HG03571 (cell line): ENCODE measurements around the gene DNAH10.

Experiments
- ATAC-seq: cut with Tn5 transposase; IDR thresholded peaks from one replicate; pipeline ENCODE4 v1.9.1; 2021; ENCODE audit not compliant: unreplicated experiment

Gene DNAH10, protein sequence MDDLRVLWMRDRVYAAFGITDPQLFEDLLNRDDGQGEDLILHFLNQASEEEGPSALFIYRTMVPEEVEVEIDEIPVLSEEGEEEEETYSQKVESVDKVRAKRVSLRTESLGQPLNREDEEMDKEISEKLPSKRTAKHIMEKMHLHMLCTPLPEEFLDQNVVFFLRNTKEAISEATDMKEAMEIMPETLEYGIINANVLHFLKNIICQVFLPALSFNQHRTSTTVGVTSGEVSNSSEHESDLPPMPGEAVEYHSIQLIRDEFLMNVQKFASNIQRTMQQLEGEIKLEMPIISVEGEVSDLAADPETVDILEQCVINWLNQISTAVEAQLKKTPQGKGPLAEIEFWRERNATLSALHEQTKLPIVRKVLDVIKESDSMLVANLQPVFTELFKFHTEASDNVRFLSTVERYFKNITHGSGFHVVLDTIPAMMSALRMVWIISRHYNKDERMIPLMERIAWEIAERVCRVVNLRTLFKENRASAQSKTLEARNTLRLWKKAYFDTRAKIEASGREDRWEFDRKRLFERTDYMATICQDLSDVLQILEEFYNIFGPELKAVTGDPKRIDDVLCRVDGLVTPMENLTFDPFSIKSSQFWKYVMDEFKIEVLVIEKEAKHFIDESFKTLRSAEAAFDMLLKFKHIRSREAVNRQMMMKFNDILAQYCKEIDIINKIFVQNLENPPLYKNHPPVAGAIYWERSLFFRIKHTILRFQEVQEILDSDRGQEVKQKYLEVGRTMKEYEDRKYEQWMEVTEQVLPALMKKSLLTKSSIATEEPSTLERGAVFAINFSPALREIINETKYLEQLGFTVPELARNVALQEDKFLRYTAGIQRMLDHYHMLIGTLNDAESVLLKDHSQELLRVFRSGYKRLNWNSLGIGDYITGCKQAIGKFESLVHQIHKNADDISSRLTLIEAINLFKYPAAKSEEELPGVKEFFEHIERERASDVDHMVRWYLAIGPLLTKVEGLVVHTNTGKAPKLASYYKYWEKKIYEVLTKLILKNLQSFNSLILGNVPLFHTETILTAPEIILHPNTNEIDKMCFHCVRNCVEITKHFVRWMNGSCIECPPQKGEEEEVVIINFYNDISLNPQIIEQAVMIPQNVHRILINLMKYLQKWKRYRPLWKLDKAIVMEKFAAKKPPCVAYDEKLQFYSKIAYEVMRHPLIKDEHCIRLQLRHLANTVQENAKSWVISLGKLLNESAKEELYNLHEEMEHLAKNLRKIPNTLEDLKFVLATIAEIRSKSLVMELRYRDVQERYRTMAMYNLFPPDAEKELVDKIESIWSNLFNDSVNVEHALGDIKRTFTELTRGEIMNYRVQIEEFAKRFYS (N-terminal part only)

DNA sequence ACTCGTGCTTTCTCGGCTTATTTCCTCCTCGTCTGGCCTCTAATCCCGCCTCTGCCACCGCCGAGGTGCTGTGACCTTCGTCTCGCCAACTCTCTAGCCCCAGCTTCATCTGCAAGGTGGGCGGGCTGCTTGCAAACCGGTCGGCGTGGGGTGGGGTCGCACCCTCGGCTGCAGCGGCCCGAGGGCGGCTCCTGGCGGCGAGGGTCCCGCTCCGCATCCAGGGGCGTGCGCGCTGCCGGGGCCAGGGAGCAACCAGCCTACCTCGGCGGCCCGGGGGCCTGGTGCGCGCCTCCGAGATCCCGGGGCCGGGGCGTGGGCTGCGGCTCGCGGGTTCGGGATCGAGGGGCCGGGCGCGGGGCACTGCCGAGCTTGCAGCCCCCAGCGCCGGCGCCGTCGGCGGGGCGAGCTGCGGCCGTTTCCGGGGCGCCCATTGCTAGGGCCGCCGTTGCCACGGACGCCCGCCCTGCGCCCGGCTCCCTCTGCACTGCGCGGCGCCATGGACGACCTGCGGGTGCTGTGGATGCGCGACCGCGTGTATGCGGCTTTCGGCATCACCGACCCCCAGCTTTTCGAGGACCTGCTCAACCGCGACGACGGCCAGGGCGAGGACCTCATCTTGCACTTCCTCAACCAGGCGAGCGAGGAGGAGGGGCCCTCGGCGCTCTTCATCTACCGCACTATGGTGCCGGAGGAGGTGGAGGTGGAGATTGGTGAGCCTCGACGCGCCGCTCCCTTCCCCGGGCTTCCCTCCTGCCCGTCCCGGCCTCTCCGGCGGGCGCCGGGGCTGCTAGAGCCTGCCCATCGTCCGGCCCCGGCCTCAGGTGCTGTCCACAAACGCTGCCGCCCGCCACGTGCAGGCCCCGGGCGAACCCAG, at the start of gene DNAH10:
Gene DNAH10, plus strand, starts transcription at position 461 of the 874 bp plus-strand sequence. Its CDS starts 36 bp downstream, at position 497.
- ATAC-seq = peak; percentile 71

GRCh38 chr12:123712780-123713319, 49.3 kb upstream of the DNAH10 start:
- ATAC-seq = no peak

DNA sequence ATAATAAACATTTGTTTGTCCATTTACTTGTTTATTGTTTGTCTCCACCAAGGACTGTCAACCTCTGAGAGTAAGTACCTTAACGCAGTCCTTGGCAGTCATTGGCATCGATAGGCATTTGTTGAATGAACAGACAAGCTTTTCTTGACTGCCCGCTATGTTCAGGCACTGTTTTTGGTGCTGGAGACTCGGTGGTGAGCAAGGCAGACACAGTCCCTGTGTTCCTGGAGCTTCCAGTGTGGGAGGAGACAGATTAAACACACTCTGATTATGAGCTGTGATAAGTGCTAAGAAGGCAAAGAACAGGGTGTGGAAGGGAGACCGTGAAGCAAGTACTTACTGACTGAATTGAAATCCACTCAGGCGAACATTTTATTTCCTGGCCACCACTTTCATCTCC, 48.7 kb upstream of the DNAH10 start:
- no peak for ATAC-seq

DNA sequence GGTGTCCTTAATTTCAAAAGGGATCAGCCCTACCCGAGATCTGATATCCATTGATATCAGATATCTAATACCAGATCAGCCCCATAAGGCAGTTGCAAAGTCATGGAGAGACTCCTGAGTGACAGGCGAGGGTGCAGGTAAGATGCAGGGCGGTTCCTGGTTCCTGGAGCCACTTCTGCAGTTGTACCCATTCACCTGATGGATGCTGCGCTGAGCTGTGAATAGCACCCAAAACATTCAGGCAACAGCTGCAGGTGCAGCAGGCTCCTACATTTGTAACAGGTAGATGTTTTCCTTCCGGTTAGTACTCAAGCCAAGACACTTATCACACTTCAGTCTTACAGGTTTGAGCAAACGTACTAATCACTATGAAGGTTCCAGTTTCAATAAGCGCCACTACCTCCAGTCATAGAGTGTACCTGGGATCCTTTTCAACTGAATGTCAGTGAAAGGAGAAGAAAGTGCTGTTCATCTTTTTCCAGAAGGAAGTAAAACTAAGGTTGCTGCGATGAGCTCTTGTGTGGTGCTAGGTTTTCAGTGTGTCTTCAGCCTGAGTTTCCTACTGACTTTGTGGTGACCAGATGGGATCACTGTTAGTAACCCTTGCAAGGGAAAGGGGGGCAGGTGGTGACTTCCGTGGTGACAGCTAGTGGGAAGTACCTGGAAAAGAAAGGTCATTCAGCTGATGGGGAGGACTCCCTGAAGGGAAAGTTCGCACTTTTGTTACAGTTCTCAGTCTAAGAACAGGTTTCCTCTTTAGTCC, 48.1 kb upstream of the DNAH10 start:
- no peak for ATAC-seq

DNA sequence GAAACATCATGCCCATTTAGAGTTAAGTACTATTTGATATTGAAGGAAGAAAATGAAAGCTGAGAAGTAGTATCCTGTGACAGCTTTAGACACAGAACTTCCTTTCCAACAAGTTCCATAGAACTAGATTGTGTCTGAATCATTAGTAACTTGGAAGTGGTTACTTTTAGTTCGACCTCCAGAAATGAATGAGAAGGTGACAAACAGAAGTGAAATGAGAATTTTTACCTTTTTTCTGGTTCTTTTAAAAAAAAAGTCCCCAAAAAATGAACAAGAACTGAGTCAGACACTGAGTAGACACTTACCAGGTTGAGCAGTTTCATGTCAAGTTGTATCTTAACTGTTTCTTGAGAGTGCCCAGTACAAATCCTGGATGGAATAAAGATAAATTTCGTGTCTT, 46.9 kb upstream of the DNAH10 start:
- no peak for ATAC-seq

- no peak for ATAC-seq
Observed at GRCh38 chr12:123717350-123717749, 44.8 kb upstream of the DNAH10 start.

- ATAC-seq = no peak
Observed at GRCh38 chr12:123720141-123720814, 41.8 kb upstream of the DNAH10 start.

DNA sequence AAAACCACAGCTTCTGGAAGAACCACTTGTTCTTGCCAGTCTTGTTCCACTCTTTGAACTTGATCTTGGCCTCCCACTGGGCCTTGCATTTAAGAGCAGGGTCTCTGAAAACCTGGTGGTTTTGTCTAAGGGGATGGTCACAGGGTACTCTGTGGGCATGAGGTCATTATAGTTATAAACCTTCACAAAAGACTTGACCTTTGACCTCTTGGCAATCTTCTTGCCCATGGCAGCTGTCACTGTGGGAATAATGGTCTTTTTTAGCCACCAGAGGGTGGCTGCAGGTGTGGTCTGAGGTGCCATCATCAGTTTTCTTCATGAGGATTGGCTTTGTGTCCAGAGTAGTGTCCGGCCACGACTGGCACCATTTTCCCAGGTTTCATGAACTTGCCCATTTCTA, 40.9 kb upstream of the DNAH10 start:
- ATAC-seq = no peak

DNA sequence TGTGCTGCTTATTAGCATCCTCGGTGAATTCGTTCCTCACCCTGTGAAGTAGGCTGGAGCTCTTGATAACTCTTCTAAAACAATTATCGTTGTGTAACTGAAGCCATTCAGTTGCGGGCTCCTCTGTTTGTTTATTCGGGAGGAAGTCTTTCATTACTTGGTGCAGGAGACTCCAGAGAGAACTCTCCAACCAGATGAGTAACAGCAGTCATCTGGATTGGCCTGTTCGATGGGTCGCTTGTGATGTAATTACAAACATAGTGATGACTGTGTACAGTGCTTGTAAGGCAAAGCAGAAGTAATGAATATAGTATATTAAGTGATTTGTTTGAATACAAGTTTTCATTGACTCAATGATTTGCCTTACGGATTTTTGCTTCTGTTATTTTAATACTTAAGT, 39.1 kb upstream of the DNAH10 start:
- ATAC-seq = no peak

- ATAC-seq = no peak
Observed at GRCh38 chr12:123723765-123724164, 38.3 kb upstream of the DNAH10 start.

DNA sequence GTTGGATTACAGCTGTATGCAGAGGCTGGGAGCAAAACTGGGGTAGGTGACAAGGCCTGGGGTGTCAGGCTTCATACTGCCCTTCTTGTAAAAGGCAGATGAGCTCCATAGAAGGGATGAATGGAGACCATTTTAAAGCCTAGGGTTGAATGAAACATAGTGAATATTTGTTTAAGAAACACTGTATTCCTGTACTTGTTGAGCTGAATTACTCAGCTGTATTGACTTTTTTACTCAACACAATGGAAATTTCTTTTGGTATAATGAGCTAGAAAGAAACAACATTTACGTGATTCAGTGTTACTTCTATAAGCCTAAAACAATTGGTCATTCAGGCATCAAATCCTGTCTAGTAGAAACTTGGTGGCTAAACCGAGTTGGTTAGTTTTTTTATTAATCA, 35.9 kb upstream of the DNAH10 start:
- no peak for ATAC-seq

GRCh38 chr12:123726962-123727361, 35.1 kb upstream of the DNAH10 start:
- no peak for ATAC-seq

DNA sequence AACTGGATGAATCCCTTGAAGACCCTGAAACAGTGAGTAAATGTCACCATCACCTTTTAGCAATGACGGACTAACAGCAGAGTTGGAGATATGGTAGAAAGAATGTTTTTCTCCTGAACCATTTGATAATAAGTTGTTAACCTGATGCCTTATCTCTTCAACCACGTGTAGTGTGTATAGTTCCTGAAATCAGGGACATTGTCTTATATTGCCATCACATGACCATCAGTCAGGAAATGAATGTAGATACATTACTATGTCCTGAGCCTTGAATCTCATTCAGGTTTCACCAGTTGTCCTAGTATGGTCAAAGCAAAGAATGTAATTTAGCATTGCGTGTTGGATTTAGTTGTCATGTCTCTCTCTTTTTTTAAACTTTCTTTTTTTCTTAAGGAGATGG, 34.2 kb upstream of the DNAH10 start:
- no peak for ATAC-seq

DNA sequence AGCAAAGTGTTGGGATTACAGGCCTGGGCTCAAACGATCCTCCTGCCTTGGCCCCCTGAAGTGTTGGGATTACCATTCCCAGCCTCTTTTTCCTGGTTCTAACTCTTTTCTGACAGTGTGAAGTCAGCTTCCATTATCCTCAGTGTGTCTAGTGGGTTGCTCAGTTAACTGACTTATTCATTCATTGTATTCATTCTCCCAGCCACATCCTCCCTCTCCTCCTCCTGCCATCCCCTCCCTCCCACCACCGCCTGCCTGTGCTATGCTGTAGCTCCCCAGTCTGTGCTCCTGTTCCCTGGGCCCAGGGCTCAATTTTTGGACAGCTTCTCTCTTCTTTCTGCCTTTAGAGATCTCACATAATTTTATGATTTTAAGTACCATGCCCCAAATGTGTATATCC, 30.5 kb upstream of the DNAH10 start:
- no peak for ATAC-seq

GRCh38 chr12:123732251-123732650, 29.9 kb upstream of the DNAH10 start:
- no peak for ATAC-seq

GRCh38 chr12:123733229-123733628, 28.9 kb upstream of the DNAH10 start:
- no peak for ATAC-seq

DNA sequence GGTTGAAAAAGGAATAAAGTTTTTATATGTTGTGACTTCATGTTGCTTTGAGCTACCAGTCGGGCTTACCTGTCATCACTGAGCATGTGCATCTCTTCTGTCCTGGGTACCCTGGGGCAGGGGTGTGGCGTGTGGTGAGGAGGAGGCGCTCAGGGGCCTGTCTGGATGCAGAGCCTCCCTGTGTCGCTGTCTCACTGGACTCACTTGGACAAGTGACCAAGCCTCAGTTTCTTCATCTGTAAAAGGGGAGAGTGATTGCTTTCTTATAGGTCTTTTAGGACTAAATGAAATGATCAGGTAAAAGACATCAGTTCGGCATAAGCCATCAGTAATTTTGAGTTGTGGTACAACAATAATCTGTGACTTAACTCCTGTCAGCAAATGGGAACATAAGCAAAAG, 27.8 kb upstream of the DNAH10 start:
- no peak for ATAC-seq

DNA sequence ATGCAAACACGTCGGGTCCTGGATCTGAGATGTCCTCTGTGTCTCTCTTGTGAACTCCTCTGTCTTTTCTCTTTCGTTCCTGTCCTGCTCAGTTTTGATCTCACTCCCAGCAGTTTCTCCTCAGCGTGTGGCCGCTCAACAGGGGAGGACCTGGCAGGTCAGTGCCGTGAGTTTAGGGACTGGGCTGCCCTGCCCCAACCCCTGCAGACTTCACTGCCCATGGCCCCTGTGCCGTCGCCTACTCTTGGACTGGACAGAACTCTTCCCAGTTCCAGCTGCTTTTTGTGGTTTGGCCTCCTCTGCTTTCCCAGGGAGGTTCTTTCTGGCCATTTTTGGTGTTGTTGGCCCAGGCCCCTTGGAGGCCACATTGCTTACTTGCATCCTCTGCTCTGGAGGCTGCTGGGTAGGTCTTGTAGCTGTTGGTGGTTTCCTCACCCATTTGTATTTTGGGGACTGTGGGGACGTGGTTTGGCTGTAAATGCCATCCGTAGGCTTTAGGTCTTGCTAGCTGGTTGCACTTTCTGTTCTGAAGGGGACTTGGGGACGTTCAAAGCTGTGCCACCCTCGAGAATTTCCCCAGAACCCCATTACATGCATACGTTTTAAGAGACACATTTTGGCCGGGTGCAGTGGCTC, 20.0 kb upstream of the DNAH10 start:
- ATAC-seq = no peak
